Transverse colon (tissue), 3 donors: ENCODE results near the gene AP1M1.

ENCODE experiments used
- EP300 ChIP-seq: sonication (generic); formaldehyde crosslinking; IDR thresholded peaks from one replicate; pipeline ENCODE4 v1.6.1; 2017; ENCODE audit warnings: antibody characterized with exemption, low read depth
- POLR2A ChIP-seq: fragments of 450-650 bp; IDR thresholded peaks from one replicate; pipeline ENCODE4 v1.6.1; 2016; ENCODE audit warnings: antibody characterized with exemption, mild to moderate bottlenecking, moderate library complexity
- TF ChIP-seq, protein P1 (sequence below), 5 experiments: fragments of 200-600 bp in 3 of 5; fragments of 450-650 bp in 2 of 5; sonication (generic) in 3 of 5; IDR thresholded peaks; 1 replicate in 2 of 5; 2 replicates in 3 of 5; pipeline ENCODE4 v1.5.1; 2016 to 2017; ENCODE audit warnings: antibody characterized with exemption in 5 of 5, inconsistent platforms in 3 of 5, mild to moderate bottlenecking in 2 of 5, moderate library complexity in 1 of 5

DNA sequence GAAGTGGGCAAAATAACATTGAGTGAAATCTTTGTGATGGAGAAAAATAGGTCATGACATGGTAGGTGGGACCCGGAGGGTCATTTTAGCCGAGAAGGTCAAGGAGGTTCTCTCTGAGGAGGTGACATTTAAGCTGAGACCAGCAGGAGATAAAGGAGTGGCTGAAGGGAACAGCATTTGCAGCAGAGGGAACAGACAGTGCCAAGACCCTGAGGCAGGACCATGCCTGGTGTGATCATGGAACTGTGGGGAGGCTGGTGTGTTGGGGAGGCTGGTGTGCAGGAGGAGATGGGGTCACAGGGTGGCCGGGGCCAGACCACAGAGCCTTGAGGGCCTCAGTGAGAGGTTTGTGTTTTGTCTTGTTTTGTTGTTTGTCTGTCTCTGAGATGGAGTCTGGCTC is 67.5 kb downstream of the AP1M1 start:
- TF ChIP-seq EP300 (no peak), POLR2A (no peak)
- TF ChIP-seq, protein P1, sequence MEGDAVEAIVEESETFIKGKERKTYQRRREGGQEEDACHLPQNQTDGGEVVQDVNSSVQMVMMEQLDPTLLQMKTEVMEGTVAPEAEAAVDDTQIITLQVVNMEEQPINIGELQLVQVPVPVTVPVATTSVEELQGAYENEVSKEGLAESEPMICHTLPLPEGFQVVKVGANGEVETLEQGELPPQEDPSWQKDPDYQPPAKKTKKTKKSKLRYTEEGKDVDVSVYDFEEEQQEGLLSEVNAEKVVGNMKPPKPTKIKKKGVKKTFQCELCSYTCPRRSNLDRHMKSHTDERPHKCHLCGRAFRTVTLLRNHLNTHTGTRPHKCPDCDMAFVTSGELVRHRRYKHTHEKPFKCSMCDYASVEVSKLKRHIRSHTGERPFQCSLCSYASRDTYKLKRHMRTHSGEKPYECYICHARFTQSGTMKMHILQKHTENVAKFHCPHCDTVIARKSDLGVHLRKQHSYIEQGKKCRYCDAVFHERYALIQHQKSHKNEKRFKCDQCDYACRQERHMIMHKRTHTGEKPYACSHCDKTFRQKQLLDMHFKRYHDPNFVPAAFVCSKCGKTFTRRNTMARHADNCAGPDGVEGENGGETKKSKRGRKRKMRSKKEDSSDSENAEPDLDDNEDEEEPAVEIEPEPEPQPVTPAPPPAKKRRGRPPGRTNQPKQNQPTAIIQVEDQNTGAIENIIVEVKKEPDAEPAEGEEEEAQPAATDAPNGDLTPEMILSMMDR (IDR thresholded peaks at IDR 0.05): no peak
